NCI-H1436 (cell line): ENCODE results near the gene ZKSCAN3.
"Not testable (repeated sequence)": the region's sequence is repeated elsewhere in the genome, so short reads cannot be mapped to it uniquely, and the experiment has no call there.

Source experiments
- DNase-seq: peaks from one replicate; lab custom pipeline; 2025; lab: John Stamatoyannopoulos, UW

Gene ZKSCAN3

DNA sequence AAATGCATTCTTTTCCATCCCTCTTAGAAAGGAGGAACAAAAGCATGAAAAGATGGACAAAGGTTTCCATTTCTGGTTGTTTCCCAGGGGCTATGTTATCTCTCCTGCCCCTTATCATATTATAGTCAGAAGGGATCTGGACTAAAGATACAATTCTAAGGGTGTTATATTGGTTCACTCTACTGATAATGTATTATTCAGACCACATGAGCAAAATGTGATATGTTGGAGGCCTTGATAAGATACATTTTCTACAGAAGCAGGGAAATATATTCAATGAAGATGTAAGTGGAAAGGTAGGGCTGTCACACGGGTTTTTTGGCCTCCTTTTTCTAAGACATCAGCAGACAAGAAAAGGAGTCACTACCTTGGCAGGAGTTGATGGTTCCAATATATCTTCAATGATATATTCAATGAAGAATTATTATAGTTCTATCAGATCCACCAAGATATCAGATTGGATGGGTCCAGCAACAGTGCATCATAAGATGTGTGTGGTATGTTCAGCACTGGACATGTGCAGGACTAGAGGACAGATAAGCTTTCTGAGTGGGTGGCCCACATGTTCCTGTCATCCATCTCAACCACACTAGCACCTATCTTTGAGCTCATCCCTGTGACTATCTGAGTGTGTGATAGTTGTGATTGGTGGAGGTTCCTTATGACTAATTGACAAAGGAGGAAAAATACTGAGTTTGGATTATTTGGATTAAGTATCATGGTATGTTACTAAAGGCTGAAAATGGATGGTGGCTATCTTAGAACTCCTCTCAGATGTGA lies 5.7 kb upstream of the ZKSCAN3 start:
- DNase-seq: no peak

GRCh38 chr6:28345201-28345600 lies 4.5 kb upstream of the ZKSCAN3 start:
- DNase-seq: no peak

DNA sequence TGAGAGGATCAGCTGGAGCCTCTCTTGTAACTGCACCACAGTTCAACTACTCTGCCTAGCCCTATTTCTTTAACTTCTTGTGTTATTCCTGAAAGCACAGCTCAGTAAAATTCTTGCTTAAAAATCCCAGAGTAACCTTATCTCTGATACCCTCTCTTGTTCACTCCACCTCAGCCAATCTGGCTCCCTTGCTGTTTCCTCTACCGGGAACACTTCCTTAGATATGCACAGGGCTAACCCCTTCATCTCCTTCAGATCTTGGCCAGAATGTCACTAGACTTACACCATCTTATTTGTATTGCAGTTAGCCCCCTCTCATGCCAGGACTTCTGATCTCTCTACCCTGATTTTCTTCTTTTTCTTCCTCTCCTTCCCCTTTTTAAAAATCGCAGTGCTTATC lies 2.6 kb upstream of the ZKSCAN3 start:
- DNase-seq: no peak

- DNase-seq: no peak
These were observed 329 bp upstream of the ZKSCAN3 start for GRCh38 chr6:28349344-28349891.

DNA sequence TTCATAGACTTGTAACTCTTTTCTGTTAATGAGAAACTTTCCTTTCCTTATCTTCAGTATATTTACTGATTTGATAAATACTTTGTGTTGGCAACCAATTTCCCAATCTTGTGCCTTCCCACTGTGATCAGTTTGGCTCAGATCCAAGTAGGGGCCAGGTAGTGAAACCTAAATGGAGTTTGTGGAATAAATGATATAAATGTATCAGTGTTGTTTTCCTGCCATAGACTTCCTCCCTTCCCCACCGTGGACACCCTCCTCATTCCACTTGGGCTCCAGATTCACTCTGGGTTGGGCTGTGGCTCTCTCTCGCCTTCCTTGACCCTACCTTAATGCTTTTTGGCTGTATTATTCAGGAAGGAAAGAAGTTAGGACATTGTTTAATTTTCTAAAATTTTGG lies 1.3 kb downstream of the ZKSCAN3 start:
- DNase-seq: no peak

DNA sequence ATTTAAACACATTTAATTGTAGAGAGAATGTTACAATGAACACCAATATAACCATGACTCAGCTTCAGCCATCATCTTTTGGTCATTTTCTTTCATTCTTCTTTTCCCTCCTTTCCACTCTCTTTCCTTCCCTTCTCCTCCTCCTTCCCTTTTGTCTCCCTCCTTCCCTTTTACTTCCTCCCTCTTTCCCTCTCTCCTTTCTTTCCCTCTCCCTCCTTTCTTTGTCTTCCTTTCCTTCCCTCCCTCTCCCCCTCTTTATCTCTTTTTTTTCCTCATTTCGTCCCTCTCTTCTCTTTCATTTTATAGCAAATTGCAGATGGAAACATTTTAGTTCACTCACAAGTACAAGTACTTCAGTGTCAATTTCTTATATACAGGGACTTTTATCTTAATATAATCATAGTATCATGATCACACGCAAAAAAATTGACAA lies 1.8 kb downstream of the ZKSCAN3 start:
- DNase-seq: no peak

- DNase-seq: no peak
These were observed 3.6 kb downstream of the ZKSCAN3 start for GRCh38 chr6:28353356-28353755.

GRCh38 chr6:28353981-28354676 lies 4.4 kb downstream of the ZKSCAN3 start:
- peak; percentile 63 for DNase-seq

DNA sequence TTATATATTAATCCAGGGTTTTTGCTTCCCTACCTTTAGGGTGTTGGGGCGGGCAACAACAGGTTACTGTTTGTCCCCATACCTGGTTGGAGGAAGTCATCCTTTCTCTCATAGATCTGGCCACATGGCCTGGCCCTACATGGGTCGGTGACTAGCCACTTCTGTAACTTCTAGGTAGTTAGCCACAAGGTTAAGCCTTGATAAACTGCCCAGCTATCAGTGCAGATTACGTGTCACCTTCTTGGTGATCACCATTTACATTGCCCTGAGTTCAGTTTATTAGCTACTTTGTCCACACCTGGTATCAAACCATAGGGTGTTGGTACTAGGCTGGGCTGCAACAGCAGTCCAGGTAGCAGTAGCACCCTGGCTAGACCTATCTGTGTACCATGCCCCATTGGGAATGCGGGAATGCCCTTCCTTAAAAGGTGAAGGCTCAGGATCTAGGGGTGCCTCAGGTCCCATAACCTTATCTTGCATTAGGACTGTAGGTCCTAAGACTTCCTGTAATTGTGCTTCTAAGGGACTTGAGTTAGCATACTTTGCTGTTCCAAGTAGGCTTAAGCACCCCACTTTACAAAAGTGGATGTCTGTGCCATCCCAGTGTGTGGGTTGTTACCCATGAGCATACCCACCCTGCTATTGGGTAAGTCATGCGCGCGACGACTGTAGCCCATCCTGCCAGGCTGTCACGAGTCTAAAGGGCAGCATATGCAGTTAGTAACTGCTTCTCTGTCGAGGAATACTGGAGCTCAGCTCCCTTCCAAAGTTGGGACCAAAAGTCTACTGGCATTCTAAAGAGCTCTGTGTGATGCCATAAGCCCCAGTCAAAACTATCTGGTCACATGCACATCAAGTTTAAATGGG lies 5.2 kb downstream of the ZKSCAN3 start:
- no peak for DNase-seq

DNA sequence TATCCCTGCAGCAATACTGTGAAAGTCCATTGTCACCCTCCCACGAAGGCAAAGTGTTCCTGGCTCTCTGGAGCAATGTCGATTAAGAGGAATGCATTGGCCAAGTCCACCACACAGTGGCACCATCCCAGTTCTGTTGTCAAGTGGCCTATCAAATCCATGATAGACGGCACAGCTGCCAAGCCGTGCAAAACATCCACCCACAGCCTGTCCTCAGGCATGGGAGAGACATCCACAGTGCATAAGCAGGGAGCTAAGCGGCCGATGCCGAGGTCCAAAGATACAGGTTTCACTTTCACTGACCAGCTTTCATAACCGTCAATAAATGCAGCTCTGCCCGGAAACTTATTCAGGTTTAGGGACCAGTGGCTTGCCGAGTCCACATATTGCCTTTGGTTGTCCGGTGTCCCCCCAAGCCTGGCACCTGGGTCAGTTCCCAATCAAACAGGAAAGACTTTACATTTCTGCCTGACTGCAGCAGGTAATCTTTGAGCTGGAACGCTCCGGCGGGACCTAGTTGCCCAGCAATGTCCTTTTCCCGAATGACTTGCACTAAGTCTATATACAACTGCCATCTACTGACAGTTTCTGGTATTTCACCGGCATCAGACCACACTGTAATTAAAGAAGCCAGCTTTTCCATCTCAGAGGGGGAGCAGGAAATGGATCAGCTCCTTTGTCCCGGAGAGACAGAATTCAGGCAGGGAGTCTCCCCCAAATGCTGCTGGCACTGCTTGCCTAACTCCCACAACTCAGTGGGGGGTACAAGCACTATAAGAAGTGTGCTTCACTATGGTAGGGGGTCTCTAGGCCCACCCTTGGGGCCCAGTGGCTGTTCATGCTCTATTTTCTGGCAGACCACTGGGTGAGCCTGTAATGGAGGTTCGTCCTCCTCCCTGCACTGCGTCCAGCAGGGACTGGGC lies 6.3 kb downstream of the ZKSCAN3 start:
- DNase-seq: peak; percentile 76

DNA sequence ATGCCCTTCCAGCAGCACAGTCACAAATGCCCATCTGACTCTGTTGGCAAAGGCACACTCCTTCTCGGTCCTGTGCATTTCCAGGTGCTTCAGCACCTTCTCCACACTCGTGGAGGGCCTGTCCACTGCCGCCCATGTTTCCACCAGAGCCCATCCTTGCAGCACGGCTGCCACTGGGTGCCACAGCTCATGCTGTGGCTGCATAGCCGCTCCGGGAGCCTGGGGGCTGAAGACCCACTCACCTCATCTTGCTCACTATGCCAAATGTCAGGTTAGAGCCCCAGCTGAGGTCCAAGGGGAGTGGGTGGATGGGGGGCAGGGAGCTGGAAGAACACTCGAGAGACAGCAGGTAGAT lies 6.9 kb downstream of the ZKSCAN3 start:
- no peak for DNase-seq

DNA sequence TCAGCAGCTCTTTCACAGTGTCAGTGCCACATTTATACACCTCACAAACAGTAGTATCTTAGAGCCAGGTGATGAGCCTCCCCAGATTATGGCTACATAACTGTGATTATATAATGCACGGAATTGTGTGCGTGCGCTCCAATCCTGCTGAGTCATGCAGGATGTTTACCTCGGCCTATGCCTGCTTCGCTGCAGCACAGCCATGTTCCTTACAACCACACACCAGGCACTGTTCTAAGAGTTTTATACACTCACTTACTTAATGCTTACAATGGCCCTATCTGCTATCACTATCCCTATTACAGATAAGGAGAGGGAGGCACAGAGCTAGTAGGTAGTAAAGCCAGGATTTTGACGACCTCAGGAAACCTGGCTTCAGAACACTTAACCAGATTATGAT lies 7.3 kb downstream of the ZKSCAN3 start:
- no peak for DNase-seq

- DNase-seq: not testable (repeated sequence)
These were observed 9.8 kb downstream of the ZKSCAN3 start for GRCh38 chr6:28359562-28359961.

DNA sequence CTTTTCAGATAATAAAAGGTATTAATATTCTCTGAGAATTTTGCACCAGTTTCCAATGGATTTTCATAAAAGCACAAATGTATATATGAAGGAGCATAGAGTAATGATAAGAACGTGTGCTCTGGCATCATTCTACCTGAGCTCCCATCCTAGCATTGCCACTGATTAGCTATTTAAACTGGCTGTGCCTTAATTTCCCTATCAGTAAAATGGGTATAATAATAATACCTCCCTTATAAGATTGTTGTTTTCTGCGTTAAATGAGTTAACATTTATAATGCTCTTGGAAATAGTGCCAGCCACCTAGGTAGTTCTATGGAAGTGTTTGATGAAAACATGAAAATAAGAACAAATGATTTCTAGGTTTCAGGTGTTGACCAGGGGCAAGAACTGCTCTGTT lies 11.2 kb downstream of the ZKSCAN3 start:
- no peak for DNase-seq

GRCh38 chr6:28365590-28365989 lies 15.8 kb downstream of the ZKSCAN3 start:
- DNase-seq: not testable (repeated sequence)

DNA sequence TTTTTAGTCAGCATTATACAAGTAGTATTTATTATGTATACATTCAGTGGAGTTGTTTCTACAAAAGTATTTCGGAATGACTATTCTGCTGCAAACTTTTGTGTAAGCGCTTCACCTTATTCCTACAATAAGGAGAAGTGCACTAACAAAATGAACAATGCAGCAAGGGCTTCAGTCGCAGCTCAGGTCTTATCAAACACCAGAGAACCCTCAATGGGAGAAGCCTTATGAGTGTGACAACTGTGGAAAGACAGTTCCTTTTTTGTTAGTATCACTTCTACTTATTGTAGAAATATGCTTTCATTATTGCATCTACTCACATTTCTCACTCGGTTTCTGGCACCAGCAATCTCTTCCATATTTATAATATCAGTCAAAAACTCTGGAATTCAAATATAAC lies 18.8 kb downstream of the ZKSCAN3 start:
- no peak for DNase-seq

DNA sequence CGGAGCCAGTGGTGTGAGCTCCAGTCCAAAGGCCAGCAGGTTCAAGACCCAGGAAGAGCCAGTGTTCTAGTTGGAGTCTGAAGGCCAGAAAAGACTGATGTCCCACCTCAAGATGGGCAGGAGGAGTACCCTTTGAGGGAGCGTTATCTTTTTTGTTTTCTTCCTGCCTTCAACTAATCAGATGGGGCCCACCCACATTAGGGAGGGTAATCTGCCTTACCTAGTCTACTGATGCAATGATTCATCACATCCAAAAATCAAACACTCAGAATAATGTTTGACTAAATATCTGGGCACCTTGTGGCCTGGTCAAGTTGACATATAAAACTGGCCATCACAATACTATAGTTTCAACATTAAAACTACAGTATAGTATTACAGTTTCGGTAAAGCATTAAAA lies 19.7 kb downstream of the ZKSCAN3 start:
- DNase-seq: no peak

GRCh38 chr6:28370440-28370839 lies 20.7 kb downstream of the ZKSCAN3 start:
- DNase-seq: no peak

DNA sequence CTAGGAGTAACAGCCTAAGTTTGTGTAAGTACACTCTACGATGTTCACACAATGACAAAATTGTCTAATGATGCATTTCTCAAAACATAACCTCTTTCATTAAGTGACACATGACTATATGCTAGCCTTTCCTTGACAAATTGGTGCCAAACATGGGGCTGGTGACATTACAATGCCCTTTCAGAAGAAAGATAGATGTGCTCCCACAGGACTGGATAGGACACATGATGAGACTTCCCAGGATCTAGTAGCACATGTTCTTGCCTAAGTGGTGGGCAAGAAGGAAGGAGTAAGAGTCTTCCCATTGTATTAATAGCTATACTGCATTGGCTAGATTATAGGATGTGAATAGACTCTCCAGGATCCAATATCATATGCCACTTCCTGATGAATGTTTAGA lies 21.5 kb downstream of the ZKSCAN3 start:
- no peak for DNase-seq

- DNase-seq: no peak
These were observed 22.1 kb downstream of the ZKSCAN3 start for GRCh38 chr6:28371706-28372451.

DNA sequence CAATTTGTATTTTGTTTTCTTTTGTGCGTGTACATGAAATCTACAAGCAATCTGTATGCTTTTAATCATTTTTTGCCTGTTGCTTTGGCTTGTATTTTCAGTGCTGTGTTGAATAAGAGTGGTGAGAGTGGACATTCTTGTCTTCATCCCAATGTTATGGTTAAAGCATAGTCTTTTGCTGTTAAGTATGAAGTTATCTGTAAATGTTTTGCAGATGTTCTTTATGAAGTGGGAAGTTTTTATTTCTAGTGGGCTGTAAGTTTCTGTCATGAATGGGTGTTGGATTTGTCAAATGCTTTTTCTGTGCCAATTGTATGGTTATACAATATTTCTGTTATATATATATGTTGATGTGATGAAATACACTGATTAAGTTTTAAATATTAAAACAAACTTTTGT lies 24.2 kb downstream of the ZKSCAN3 start:
- no peak for DNase-seq
